ENCODE data around the gene MFSD12.
"Not testable (repeated sequence)": the region's sequence is repeated elsewhere in the genome, so short reads cannot be mapped to it uniquely, and the experiment has no call there.

The MFSD12 gene

DNA sequence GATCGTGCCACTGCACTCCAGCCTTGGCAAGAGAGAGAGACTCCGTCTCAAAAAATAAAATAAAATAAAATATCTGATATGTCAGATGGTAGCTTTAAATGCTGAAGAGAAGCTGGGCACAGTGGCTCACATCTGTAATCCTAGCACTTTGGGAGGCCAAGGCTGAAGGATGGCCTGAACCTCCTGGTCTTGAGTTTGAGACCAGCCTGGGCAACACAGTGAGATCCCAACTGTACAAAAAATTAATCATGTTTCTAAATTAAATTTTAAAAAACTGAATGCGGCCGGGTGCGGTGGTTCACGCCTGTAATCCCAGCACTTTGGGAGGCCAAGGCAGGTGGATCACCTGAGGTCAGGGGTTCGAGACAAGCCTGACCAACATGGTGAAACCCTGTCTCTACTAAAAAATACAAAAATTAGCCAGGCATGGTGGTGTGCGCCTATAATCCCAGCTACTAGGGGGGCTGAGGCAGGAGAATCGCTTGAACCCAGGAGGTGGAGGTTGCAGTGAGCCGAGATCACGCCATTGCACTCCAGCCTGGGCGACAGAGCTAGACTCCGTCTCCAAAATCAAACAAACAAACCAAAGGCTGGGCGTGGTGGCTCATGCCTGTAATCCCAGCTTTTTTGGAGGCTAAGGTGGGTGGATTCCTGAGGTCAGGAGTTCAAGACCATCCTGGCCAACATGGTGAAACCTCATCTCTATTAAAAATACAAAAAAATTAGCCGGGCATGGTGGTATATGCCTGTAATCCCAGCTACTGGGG is 26.8 kb upstream of the MFSD12 start:
- DNase-seq = not testable (repeated sequence)

DNA sequence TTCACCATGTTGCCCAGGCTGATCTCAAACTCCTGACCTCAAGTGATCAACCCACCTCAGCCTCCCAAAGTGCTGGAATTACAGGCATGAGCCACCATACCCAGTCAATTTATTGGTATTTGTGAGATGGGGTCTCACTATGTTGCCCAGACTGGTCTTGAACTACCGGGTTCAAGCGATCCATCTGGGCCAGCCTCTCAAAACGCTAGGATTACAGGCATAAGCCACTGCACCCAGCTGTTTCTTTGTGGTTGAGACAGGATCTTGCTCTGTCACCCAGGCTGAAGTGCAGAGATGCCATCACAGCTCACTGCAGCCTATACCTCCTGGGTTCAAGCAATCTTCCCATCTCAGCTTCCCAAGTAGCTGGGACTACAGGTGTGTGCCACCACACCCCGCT is 24.4 kb upstream of the MFSD12 start:
- DNase-seq = not testable (repeated sequence)

DNA sequence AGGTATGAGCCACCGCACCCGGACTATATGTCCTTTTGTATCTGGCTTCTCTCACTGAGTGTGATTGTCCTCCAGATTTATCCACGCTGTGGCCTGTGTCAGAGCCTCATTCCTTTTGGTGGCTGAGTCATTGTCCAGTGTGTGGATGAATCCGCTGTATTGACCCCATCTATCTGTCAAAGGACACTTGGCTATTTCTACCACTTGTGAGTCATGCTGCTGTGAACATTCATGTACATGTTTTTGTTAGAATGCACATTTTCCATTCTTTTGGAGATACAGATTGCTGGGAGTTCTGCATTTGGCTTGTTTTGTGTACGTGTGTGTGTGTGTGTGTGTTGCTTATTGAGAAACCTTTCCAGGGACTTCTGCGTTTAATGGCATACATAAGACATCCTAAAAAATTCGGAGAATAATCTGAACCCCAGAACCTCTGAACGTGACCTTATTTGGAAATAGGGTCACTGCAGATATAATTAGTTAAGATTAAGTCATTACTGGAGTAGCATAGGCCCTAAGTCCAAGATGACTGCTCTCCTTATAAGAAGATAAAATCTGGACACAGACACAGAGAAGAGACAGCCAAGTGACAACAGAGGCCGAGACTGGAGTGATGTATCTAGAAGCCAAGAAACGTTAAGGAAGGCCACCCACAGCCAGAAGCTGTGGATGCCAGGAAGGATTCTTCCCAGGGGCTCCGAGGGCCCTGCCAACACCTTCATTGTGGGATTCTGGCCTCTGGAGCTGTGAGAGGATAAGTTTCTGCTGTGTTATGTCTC is 23.0 kb upstream of the MFSD12 start:
- DNase-seq = no peak

DNA sequence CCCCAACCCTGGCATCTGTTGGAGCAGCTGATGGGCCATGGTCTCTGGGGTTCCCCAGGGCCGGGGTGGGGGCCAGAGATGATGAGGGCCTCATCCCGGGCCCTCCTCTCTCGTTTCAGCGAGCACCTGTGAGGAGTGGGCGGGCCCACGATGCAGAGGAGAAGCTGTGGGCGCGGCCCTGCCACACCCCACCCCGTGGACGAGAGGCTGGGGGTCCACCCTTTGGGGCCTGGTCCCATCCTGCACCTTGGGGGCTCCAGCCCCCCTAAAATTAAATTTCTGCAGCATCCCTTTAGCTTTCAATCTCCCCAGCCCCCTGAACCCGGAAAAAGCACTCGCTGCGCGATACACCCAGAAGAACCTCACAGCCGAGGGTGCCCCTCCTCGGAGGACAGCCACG is 21.0 kb upstream of the MFSD12 start:
- DNase-seq = no peak

DNA sequence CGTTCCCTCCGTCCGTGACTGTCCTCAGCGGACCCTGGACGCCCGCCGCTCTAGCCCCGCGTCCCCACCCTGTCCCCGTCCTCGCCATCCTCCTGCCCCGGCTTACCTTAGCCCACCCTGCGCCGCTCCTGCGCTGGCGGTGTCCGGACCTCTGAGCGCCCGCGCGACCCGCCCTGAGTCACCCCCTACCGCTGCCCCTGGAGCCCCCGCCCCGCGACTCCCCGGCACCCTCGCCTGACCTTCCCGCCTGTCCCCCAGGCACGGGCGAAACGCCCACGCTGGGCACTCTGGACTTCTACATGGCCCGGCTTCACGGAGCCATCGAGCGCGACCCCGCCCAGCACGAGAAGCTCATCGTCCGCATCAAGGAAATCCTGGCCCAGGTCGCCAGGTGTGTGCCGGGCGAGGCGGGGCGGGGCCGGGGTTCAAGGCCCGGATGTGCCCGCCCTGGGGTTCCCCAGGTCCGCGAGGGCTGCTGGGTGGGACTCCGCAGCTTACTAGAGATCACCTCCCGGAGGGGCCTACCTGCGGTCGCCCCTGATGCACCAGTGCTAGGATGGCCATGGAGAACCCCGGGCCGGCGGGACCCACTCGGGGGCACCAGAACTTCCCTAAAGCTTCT is 20.4 kb upstream of the MFSD12 start:
- DNase-seq = no peak

DNA sequence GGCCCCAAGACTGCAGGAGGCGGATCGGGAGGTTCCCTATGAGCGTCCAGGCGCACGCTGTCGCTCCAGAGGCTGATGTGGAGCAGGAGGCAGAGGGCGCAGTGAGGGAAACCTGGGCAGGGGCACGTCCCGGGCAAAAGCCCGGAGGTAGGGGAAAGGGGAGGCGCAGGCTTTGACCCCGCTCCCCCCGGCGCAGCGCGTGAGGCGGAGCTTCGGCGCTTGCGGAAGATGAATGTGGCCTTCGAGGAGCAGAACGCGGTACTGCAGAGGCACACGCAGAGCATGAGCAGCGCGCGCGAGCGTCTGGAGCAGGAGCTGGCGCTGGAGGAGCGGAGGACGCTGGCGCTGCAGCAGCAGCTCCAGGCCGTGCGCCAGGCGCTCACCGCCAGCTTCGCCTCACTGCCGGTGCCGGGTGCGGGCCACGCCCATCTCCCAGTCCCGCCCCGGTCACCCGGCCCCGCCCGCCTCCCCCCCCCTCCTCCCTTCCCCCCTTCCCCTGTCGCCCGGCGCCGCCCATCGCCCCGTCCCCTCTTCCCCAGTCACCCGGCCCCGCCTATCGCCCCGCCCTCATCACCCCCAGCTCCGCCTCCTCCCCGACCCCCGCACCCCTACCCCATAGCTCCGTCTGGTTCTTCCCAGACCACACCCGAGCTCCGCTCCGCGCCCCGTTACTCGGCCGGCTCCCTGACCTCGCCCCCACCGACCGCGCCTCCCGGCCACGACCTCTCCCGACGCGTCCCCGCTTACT is 19.5 kb upstream of the MFSD12 start:
- no peak for DNase-seq

DNA sequence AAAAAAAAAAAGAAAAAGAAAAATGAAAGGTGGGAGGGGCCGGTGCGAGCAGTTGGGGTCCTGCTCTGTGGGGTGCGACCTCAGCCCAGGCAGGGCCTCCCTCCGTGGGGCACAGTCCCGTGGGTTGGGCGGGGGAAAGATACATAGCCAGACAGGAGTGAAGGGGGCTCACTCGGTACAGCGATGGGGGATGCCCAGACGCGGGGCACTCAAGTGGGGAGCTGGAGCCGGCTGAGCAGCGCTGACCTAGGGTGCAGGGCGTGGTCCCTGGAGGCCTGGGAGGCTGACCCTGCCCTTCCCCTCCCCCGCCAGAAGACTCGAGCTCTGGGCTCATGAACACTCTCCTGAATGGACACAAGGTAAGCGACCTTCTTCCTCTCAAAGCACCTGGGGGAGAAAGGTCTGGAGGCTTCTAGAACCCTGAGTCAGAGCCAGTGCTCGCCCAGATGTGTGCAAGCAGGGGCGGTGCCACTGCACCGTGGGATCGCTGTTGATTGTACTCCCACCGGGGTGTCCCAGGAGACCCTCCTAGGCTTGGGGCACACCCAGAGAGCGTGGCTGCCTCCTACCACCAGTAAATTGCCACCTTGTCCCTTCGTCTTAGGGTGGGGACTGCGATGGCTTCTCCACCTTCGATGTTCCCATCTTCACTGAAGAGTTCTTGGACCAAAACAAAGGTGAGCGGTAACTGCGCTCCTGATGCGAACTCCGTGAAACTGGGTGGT is 18.7 kb upstream of the MFSD12 start:
- DNase-seq = no peak

DNA sequence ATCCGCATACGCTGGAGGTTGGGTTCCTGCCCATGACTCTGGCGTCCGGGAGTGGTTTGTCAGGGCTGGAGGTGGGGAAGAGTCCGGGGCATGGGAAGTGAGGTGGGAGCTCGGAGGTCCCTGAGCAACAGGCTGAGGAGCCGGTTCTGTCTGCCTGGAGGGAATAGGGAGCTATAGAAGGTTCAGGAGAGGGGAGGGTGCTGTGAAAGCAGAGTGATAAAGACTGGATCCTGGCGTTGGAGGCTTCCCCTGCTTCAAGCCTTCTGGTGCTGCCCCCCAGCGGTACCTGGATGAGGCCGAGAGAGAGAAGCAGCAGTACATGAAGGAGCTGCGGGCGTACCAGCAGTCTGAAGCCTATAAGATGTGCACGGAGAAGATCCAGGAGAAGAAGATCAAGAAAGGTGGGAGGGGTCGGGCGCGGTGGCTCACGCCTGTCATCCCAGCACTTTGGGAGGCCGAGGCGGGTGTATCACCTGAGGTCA is 17.9 kb upstream of the MFSD12 start:
- DNase-seq = peak; percentile 16 to 41

DNA sequence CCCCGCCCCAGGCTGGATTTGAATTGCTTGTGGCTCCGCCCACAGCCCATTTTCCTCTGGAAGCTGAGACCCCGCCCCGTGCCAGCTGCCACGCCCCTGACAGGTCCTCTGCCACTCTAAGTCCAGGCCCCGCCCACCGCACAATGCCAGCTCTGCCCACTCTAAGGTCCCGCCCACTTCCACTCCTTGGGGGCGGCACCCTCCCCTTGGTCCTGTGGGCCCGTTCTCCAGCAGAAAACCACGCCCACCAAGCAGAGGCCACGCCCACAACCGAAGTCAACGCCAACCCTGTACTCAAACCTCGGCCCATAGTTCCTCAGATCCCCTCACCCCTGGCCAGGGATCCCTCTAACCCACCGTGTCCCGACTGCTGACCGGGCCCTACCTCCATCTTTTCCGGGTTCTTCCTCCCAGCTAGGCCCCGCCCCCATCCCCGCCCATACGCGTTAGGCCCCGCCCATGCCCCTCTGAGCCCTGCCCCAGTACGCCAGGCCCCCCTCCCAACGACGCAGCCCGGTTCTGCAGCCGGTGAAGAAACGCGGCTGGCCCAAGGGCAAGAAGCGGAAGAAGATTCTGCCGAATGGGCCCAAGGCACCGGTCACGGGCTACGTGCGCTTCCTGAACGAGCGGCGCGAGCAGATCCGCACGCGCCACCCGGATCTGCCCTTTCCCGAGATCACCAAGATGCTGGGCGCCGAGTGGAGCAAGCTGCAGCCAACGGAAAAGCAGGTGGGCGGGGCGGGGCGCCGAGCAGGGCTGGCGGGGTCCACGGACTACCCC is 16.7 kb upstream of the MFSD12 start:
- DNase-seq = peak; percentile 94 to 95

DNA sequence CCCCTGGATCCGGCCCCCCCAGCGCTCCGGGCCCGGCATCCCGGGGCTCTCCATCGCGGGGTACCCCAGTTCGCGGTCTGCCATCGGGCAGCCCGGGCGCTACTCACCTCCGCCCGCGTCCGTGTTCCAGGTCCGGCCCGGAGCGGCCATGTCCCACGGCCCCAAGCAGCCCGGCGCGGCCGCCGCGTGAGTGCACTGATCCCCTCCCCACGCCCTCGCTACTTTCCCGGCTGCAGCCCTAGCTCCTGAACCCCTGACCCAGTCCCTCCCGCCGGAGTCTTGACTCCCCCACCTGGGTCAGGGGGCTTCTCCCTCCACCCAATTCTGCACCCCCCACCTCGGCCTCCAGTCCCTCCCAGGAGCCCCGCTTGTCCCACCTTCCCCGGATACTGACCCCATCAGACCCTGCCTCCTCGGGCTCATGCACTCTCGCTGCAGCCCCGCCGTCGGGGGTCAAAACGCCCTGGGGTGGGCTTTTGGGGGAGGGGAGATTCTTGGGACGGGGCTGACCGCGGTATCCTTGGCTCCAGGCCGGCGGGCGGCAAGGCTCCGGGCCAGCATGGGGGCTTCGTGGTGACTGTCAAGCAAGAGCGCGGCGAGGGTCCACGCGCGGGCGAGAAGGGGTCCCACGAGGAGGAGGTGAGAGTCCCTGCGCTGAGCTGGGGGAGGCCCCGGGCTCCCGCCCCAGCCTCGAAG is 15.9 kb upstream of the MFSD12 start:
- peak; percentile 36 to 44 for DNase-seq

DNA sequence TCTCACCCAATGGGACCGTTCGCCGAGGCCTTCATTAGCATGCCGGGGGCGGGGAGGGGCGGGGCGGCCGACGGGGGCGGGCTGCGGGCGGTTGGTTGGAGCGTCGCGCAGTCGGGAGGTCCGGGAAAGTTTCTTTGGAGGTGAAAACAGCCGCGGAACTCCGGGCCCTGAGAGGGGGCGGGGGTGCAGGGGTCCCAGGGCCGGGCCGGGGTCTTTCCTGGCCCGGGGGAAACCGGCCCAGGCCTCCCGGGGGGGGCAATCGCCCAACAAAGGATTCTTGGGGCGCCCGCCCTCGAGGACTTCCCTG is 15.4 kb upstream of the MFSD12 start, which contains the start of gene HMG20B:
TSS of gene HMG20B (plus strand) at position 90 of the 307 bp plus-strand sequence. CDS start 366 bp downstream, outside the sequence.
- DNase-seq = no peak

DNA sequence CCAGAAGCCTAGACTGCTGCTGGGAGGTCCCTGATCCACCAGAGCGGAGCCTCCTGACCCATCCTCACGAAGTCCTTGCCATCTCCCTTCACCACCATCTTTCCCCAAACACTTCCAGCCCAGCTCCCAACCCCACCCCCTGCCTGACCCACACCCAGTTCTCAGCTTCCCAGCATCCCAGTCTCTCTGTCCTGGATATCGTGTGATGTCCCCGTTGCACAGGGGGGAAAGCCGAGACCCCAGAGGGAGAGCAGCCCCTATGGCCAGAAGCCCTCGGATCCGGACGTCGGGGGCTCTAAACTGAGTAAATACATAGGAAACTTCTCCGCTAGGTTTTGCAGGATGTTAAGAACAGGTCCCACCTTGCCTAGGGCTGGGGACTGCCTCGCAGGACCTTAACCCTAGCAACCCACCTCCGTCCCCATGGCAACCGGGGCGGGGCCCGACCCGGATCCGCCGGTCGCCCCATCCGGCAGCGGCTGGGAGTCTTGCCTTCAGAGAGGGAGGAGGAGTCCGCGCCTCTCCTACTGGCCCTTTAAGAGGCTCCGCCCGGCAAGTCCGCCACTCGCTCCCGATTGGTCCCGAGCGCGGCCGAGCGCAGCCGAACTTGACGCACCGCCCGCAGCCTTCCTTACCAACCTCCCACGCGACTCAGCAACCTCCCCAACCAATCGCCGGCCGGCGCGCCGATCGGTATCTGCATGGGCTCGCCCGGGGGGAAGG is 14.9 kb upstream of the MFSD12 start:
- peak; percentile 99 for DNase-seq

DNA sequence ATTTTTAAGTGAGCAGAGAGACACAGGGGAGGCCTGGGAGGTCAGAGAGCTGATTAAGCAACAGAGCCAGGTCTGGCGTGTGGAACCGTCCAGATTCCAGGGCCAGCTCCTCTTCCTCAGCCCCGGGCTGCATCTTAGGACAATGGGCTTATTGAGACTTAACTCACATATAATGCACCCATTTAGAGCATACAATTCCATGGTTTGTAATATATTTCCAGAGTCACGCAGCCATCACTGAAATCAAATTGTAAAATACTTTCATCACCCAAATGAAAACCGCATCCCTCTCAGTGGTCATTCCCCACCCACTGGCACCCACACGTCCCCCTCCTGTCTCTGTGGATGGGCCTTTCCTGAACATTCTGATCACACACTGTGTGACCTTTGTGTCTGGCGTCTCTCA is 13.2 kb upstream of the MFSD12 start:
- no peak for DNase-seq

DNA sequence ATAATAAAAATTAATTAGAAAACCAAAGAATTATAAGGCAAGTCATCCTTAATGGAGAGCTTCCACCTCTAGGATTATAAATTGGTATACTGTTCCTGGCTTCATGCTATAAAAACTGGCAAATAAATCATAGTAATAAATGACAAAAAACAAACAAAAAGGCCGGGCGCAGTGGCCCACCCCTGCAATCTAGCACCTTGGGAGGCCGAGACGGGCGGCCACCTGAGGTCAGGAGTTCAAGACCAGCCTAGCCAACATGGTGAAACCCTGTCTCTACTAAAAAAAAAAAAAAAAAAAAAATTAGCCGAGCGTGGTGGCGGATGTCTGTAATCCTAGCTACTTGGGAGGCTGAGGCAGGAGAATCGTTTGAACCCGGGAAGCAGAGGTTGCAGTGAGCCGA is 12.7 kb upstream of the MFSD12 start:
- not testable (repeated sequence) for DNase-seq

DNA sequence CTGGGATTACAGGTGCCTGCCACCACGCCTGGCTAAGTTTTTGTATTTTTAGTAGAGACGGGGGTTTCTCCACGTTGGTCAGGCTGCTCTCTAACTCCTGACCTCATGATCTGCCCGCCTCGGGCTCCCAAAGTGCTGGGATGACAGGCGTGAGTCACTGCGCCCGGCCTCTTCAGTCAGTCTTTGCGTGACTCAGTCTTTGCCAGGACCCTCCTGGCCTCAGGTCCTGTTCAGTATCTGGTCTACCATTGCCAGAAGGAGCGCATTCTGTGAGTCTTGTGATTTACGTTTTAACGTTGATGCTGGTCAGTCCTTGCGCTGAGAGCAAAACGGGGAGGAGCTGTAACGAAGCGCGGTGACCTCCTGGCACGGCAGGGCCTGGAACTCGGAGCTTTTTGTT is 7.8 kb upstream of the MFSD12 start:
- no peak for DNase-seq

DNA sequence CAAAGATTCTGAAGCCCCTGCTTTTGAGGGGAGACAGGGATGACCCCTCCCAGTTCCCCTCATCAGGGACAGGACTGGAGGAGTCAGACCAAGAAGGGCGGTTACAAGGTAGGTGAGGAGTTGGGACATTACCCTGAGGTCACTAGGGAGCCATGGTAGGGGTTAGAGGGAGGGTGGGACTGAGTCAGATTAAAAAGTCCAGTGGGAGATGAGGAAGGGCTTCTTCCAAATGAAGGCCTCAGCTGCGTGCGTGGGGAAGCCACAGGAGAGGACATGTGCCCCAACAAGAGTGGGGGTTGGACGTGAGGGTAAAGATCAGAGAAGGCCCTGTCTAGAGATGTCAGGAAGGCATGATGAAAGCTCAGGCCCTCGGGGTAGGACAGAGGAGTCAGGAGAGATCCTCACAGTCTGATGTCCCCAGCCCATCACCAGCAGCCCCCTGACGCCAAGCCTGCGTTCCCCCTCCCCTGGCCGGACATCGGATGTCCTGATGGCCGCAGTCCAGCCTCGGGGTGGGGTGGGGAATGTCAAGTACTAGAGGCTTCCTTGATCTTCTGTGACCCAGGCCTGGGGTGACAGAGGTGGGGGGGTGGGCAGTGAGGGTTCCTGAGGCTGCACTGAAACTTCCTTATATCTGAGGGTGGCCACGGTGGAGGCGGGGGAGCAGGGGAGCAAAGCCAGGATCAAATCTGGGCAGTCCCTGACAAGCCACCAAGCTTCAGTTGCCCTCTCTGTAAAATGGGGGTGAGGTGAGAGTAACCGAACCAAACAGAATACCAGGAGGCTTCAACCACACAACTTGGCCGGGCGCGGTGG is 6.5 kb upstream of the MFSD12 start:
- DNase-seq = no peak

DNA sequence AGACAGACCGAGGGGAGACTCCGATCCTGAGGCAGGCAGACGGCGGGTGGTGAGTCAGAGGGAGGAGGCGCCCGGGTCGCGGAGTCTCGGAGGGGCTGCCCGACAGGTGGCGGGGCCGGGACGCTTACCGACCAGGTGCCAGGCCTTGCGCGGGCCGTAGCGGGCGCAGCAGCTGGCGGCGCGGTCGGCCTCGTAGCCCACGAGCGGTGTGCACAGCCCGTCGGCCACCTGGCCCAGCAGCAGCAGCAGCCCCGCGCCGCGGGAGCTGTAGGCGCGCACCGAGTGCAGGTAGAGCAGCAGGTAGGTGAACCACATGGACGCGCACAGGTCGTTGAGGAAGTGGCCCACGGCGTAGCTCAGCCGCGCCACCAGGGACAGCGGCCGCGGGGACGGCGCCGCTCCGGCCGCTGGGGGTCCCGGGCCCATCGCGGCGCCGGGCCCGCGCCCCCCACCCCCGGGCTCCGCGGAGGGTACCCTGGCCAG is 367 bp downstream of the MFSD12 start:
- DNase-seq = peak; percentile 66 to 72

DNA sequence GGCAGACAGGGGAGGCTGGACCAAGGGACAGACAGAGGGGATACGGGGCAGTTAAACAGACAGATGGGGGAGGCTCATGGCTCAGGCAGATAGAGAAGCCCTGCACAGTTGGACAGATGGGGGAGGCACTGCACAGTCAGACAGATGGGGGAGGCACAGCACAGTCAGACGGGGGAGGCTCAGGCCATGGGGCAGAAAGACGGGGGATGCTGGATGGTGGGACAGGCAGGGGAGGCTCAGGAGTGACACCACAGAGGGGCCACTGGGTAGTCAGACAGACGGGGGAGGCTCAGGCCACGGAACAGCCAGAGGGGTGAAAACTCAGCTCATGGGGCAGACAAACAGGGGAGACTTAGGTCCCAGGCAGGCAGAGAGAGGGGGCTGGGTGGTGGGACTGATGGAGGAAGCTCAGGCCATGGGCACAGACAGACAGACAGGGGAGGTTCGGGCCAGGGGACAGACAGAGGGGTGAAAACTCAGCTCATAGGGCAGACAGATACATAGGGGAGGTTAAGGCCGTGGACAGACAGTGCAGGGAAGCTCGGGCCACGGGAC is 886 bp downstream of the MFSD12 start:
- DNase-seq = no peak

Measured in activated CD4-positive, alpha-beta T cell treated with anti-CD3 and anti-CD28 coated beads, Interleukin-2, amount 50 U/mL, for 48 hours (primary cell).